ENCODE measurements around the gene CDKAL1. TPM values are rescaled to one million over a fixed set of nuclear protein-coding genes. Genes with fewer than 3 reads are reported as not detected.

The CDKAL1 gene
- total and polyA plus RNA-seq, 10 of the 15 experiments (the other 5 are each of a cell fraction or from before 2014, with no cell fraction given) = 10.7 to 26.9 (median 17.3) TPM

DNA sequence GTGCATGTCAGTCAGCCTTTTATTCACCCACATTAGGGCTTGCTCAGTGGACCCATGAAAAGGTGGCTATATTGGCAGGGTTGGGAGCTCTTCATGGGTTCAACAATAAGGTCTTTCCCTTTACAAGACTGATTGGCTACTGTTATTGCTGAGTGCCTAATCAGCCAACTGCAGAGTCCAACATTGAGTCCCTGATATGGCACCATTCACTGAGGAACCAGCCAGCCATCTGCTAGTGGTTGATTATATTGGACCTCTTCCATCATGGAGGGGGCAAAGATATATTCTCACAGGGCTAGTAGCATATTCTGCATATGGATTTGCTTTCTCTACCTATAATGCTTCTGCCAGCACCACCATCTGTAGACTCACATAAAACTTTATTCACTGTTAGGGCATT is 69.9 kb downstream of the CDKAL1 start (continued):
- TF ChIP-seq, protein P1, sequence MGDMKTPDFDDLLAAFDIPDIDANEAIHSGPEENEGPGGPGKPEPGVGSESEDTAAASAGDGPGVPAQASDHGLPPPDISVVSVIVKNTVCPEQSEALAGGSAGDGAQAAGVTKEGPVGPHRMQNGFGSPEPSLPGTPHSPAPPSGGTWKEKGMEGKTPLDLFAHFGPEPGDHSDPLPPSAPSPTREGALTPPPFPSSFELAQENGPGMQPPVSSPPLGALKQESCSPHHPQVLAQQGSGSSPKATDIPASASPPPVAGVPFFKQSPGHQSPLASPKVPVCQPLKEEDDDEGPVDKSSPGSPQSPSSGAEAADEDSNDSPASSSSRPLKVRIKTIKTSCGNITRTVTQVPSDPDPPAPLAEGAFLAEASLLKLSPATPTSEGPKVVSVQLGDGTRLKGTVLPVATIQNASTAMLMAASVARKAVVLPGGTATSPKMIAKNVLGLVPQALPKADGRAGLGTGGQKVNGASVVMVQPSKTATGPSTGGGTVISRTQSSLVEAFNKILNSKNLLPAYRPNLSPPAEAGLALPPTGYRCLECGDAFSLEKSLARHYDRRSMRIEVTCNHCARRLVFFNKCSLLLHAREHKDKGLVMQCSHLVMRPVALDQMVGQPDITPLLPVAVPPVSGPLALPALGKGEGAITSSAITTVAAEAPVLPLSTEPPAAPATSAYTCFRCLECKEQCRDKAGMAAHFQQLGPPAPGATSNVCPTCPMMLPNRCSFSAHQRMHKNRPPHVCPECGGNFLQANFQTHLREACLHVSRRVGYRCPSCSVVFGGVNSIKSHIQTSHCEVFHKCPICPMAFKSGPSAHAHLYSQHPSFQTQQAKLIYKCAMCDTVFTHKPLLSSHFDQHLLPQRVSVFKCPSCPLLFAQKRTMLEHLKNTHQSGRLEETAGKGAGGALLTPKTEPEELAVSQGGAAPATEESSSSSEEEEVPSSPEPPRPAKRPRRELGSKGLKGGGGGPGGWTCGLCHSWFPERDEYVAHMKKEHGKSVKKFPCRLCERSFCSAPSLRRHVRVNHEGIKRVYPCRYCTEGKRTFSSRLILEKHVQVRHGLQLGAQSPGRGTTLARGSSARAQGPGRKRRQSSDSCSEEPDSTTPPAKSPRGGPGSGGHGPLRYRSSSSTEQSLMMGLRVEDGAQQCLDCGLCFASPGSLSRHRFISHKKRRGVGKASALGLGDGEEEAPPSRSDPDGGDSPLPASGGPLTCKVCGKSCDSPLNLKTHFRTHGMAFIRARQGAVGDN (IDR thresholded peaks at IDR 0.05) = no peak
- TF ChIP-seq SUZ12 (IDR thresholded peaks at IDR 0.05; ENCODE audit: unreplicated experiment) (no peak), JUND (IDR thresholded peaks at IDR 0.05; ENCODE audit: low read depth, low read length) (no peak), GABPA (IDR thresholded peaks at IDR 0.05; ENCODE audit: low read depth) (no peak)

DNA sequence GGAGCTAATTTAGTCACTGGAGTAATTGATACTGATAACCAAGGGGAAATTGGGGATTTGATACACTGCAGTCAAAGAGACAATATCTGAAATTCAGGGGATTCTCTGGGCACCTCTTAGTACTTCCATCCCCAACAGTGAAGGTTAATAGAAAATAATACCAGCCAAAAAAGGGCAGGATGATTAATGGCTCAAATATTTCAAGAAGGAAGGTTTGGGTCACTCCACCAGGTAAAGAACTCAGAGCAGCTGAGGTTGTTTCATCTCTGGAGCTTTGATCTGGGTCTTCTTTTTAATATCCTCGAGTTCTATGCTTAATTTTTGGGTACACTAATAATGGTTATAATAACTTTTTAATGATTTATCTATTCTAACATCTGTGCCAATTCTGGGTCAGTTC is 70.8 kb downstream of the CDKAL1 start:
- H3K4me3 ChIP-seq = no peak overlapping the region
- no peaks in the 10 kb centered on the region for H3K4me1 ChIP-seq (ENCODE audit: control insufficient read depth, insufficient read depth, low read length)
- no peaks in the 10 kb centered on the region for H3K9me3 ChIP-seq (replicated peaks; ENCODE audit: control insufficient read depth, insufficient read depth, low read length)
- H3K79me2 ChIP-seq (ENCODE audit: control insufficient read depth, insufficient read depth, low read length) = no peaks in the 10 kb centered on the region
- H3K9ac ChIP-seq (ENCODE audit: control insufficient read depth, insufficient read depth, low read length) = no peak overlapping the region
- ChIA-PET POLR2A (no interaction called here), RAD21 (ENCODE audit: unreplicated experiment) (no interaction called here), CTCF (interaction anchor here (0.6 to 0.7 kb wide), 2 partner anchors 21 to 984 kb away, joined by 3 read pairs; no protein-coding TSS in a partner anchor), SMC1A (ENCODE audit: uncharacterized antibody, unreplicated experiment) (interaction anchor here (0.5 to 1.0 kb wide), 2 partner anchors 49 to 261 kb away, joined by 3 read pairs; no protein-coding TSS in a partner anchor)
- H3K27me3 ChIP-seq (replicated peaks in 1 of 2; ENCODE audit: control insufficient read depth in 2 of 2, insufficient read depth in 2 of 2, low read length in 1 of 2) = no peaks in the 10 kb centered on the region
- no peak for DNase-seq (ENCODE audit: low read depth, low spot score)
- H3K36me3 ChIP-seq (ENCODE audit: control insufficient read depth in 2 of 2, insufficient read depth in 2 of 2, low read length in 1 of 2) = no peaks in the 10 kb centered on the region
- H4K20me1 ChIP-seq (ENCODE audit: control insufficient read depth, insufficient read depth) = no peaks in the 10 kb centered on the region
- no peak overlapping the region for H2AFZ ChIP-seq (ENCODE audit: control insufficient read depth, low read depth, low read length)
- no TSS peak for BruUV-seq (replicated peaks)
- no peak overlapping the region for H3K27ac ChIP-seq (ENCODE audit: control insufficient read depth, insufficient read depth)
- H3K4me2 ChIP-seq (ENCODE audit: control insufficient read depth, insufficient read depth) = no peak overlapping the region
- ATAC-seq = no peak
- intact Hi-C loops (cut with micrococcal nuclease; ENCODE audit: unreplicated experiment) = no loop called here
- no peak for FAIRE-seq
- TF ChIP-seq POLR2AphosphoS2 (IDR thresholded peaks at IDR 0.05; ENCODE audit: low read depth, low read length) = no peak
- no peak for TF ChIP-seq MEF2A (IDR thresholded peaks at IDR 0.05; ENCODE audit: insufficient read depth, low read depth, low read length)
- in situ Hi-C loops (cut with MboI) = no loop called here
- 87% methylated on average over 1 of the region's 1 CpG for WGBS (ENCODE audit: insufficient coverage, insufficient replicate concordance, low lambda C conversion rate, missing lambda C conversion rate)
